K562 (cell line): ENCODE results near the gene PMVK. TPM values are rescaled to one million over a fixed set of nuclear protein-coding genes. Genes with fewer than 3 reads are reported as not detected.

ENCODE experiments used
- ATAC-seq: fragments of 200-7000 bp; cut with Tn5 transposase; 3 replicates; pipeline ENCODE4 v1.9.1; 2020; ENCODE audit warnings: moderate library complexity
- BruUV-seq: library from RNA; stranded (reverse); fragments of 400-500 nt; replicated peaks from 2 replicates; lab custom pipeline; 2021; lab: Mats Ljungman, UMichigan
- CTCF ChIA-PET: fragments of 300-600 bp; formaldehyde crosslinking; extraction: SDS; loops from one replicate; lab custom pipeline; 2021; ENCODE audit warnings: low intra/inter-chr PET ratio; lab: Yijun Ruan, JAX
- POLR2A ChIA-PET: fragments of 300-600, 350-650 bp; sonication (Branson Sonifier 250); formaldehyde crosslinking; extraction: SDS; loops from one replicate; lab custom pipeline; 2021; ENCODE audit warnings: antibody characterized with exemption, inconsistent platforms; lab: Yijun Ruan, JAX
- DNase-seq, 4 experiments: peaks; one replicate each; pipeline versions ENCODE4 v3.0.0 to v3.0.0-alpha.2; 2011 to 2018; ENCODE audit warnings: low spot score in 3 of 4, mixed read lengths in 3 of 4; ENCODE audit errors: extremely low read depth in 1 of 4
- FAIRE-seq: peaks from 2 replicates; lab custom pipeline; 2011; peaks lifted over from hg19 to GRCh38; lab: Jason Lieb, UNC
- H2AFZ ChIP-seq: 2 replicates; pipeline ENCODE4 v1.6.0; 2011; ENCODE audit warnings: low read depth, low read length, control low read depth, inconsistent platforms
- H3K27ac ChIP-seq: fragments of 200-600 bp; 3 replicates; pipeline ENCODE4 v1.8.0; 2011; ENCODE audit warnings: low read depth, mild to moderate bottlenecking, control low read depth, inconsistent platforms, low read length, moderate library complexity, mixed read lengths; ENCODE audit errors: extremely low read depth
- H3K27me3 ChIP-seq, 2 experiments: fragments of 300-600 bp in 1 of 2; 2 replicates in 1 of 2; 3 replicates in 1 of 2; pipeline versions ENCODE4 v1.6.0 to v1.8.0; 2011; ENCODE audit warnings: inconsistent platforms in 2 of 2, low read length in 2 of 2, mild to moderate bottlenecking in 1 of 2, mixed read lengths in 1 of 2, moderate library complexity in 1 of 2; ENCODE audit not compliant: control insufficient read depth in 2 of 2, insufficient read depth in 2 of 2
- H3K36me3 ChIP-seq: fragments of 300-600 bp; 3 replicates; pipeline ENCODE4 v1.8.0; 2011; ENCODE audit warnings: mild to moderate bottlenecking, low read length, inconsistent platforms; ENCODE audit not compliant: control insufficient read depth, insufficient read depth
- H3K4me1 ChIP-seq, 2 experiments: fragments of 200-600 bp in 1 of 2; replicated peaks in 1 of 2; 2 replicates in 1 of 2; 3 replicates in 1 of 2; pipeline versions ENCODE4 v1.5.1 to v1.8.0; 2011; ENCODE audit warnings: inconsistent platforms in 2 of 2, low read length in 2 of 2, mild to moderate bottlenecking in 1 of 2, mixed read lengths in 1 of 2, moderate library complexity in 1 of 2; ENCODE audit not compliant: control insufficient read depth in 2 of 2, insufficient read depth in 2 of 2
- H3K4me2 ChIP-seq: 2 replicates; pipeline ENCODE4 v1.6.1; 2011; ENCODE audit warnings: low read length, control low read depth, inconsistent platforms, mixed read lengths; ENCODE audit not compliant: insufficient read depth
- H3K4me3 ChIP-seq: fragments of 200-600 bp; sonication (generic), shearing (Covaris generic); 2 replicates; pipeline ENCODE4 v1.5.1; 2016; ENCODE audit warnings: control low read depth, inconsistent platforms
- H3K79me2 ChIP-seq: fragments of 200-600 bp; 3 replicates; pipeline ENCODE4 v1.8.0; 2011; ENCODE audit warnings: low read length, inconsistent platforms; ENCODE audit not compliant: control insufficient read depth, insufficient read depth
- H3K9ac ChIP-seq, 2 experiments: 2 replicates each; pipeline versions ENCODE4 v1.6.0 to v1.6.1; 2011; ENCODE audit warnings: low read depth in 2 of 2, low read length in 2 of 2, control low read depth in 1 of 2, inconsistent platforms in 1 of 2, mild to moderate bottlenecking in 1 of 2, mixed read lengths in 1 of 2; ENCODE audit not compliant: insufficient read depth in 1 of 2
- H3K9me1 ChIP-seq: one replicate; pipeline ENCODE4 v1.6.0; 2011; ENCODE audit warnings: inconsistent platforms, mild to moderate bottlenecking, low read length, moderate library complexity; ENCODE audit not compliant: control insufficient read depth, insufficient read depth
- H3K9me3 ChIP-seq: replicated peaks from 2 replicates; pipeline ENCODE4 v1.5.1; 2011; ENCODE audit warnings: low read depth, low read length, inconsistent platforms; ENCODE audit not compliant: control insufficient read depth, insufficient read depth
- H4K20me1 ChIP-seq: replicated peaks from 2 replicates; pipeline ENCODE4 v1.6.1; 2011; ENCODE audit warnings: low read length, inconsistent platforms, mixed read lengths; ENCODE audit not compliant: control insufficient read depth, insufficient read depth
- ARHGAP35 ChIP-seq: fragments of 450-650 bp; IDR thresholded peaks from 2 replicates; pipeline ENCODE4 v1.6.1; 2018; ENCODE audit not compliant: partially characterized antibody
- C11orf30 ChIP-seq: fragments of 450-650 bp; IDR thresholded peaks from 2 replicates; pipeline ENCODE4 v1.6.1; 2016; ENCODE audit warnings: low read depth, mild to moderate bottlenecking
- CREB3 ChIP-seq: fragments of 450-650 bp; conservative IDR thresholded peaks from 2 replicates; pipeline ENCODE4 v1.6.1; 2016; ENCODE audit warnings: missing genetic modification characterization, low read depth, mild to moderate bottlenecking, missing compliant biosample characterization, moderate library complexity
- HNRNPLL ChIP-seq: fragments of 200-400 bp; formaldehyde crosslinking; IDR thresholded peaks from 2 replicates; pipeline ENCODE4 v1.6.1; 2017; ENCODE audit warnings: low read length, low read depth, mild to moderate bottlenecking; ENCODE audit not compliant: poor library complexity, severe bottlenecking
- MAZ ChIP-seq, 2 experiments: fragments of 450-650 bp in 1 of 2; sonication (generic) in 1 of 2; formaldehyde crosslinking; IDR thresholded peaks in 1 of 2; conservative IDR thresholded peaks in 1 of 2; 2 replicates each; pipeline versions ENCODE4 v1.4.0 to v1.5.0; 2020; ENCODE audit warnings: mild to moderate bottlenecking in 1 of 2, missing genetic modification reagents in 1 of 2
- PHF8 ChIP-seq: fragments of 200-600 bp; sonication (generic); IDR thresholded peaks from 2 replicates; pipeline ENCODE4 v1.6.1; 2012; ENCODE audit warnings: mixed run types, mild to moderate bottlenecking, inconsistent platforms, low read length, moderate library complexity, borderline replicate concordance
- RAD21 ChIP-seq, 2 experiments: fragments of 250-450 bp in 1 of 2; fragments of 450-650 bp in 1 of 2; sonication (Bioruptor Pico) in 1 of 2; formaldehyde crosslinking in 1 of 2; IDR thresholded peaks in 1 of 2; conservative IDR thresholded peaks in 1 of 2; 2 replicates each; pipeline versions ENCODE4 v1.4.0 to v1.8.0; 2020 to 2022; ENCODE audit warnings: mild to moderate bottlenecking in 2 of 2, moderate library complexity in 1 of 2
- RHOXF2B ChIP-seq: fragments of 250-450 bp; sonication (Bioruptor Pico); conservative IDR thresholded peaks from 2 replicates; pipeline ENCODE4 v1.5.1; 2021
- TFAP4 ChIP-seq: sonication (generic); formaldehyde crosslinking; IDR thresholded peaks from 2 replicates; pipeline ENCODE4 v1.8.0; 2022; ENCODE audit warnings: missing genetic modification reagents, mild to moderate bottlenecking, moderate library complexity, borderline replicate concordance
- THRA ChIP-seq: fragments of 450-650 bp; IDR thresholded peaks from 2 replicates; pipeline ENCODE4 v1.6.1; 2017; ENCODE audit warnings: mild to moderate bottlenecking, moderate library complexity
- XRCC5 ChIP-seq: fragments of 200-400 bp; formaldehyde crosslinking; IDR thresholded peaks from 2 replicates; pipeline ENCODE4 v1.6.1; 2017; ENCODE audit warnings: low read depth, mild to moderate bottlenecking, low read length
- ZKSCAN1 ChIP-seq: fragments of 150-350 bp; IDR thresholded peaks from 2 replicates; pipeline ENCODE4 v1.6.1; 2016; ENCODE audit warnings: low read depth, low read length
- WGBS: fragments of 100-300 bp; shearing (Covaris generic); methylation state at CpG from one replicate; pipeline ENCODE4 v1.1.6; 2016; ENCODE audit warnings: low coverage, mixed read lengths; ENCODE audit not compliant: insufficient coverage; ENCODE audit errors: missing lambda C conversion rate; 5-methylcytosine and 5-hydroxymethylcytosine counted together
- in situ Hi-C: fragments of 300-500 bp; cut with MboI; formaldehyde crosslinking; loops from 4 replicates; pipeline ENCODE4 v1.15.0; 2018; ENCODE audit warnings: inconsistent platforms, mixed read lengths
- intact Hi-C: fragments of 100-400 bp; cut with micrococcal nuclease; formaldehyde crosslinking; loops from 2 replicates; pipeline ENCODE4 v1.14.2; 2022
- polyA plus RNA-seq, 8 experiments: library from polyadenylated mRNA; depleted of rRNA in 4 of 8; stranded (reverse) in 5 of 8; unstranded in 3 of 8; fragments of >200 nt; fragmentation: Nextera tagmentation in 2 of 8; fragmentation: Illumina TruSeq in 1 of 8; extraction: Ambion mirVana in 2 of 8; extraction: Trizol in 1 of 8; gene quantifications; 2 replicates each; pipeline versions ENCODE4 v1.2.1 to v1.2.3, GENCODE V29; 2011 to 2014; ENCODE audit warnings: inconsistent platforms in 1 of 8, missing spikeins in 1 of 8
- total RNA-seq, 7 experiments: library from RNA; depleted of rRNA in 6 of 7; stranded (reverse); fragments of >200 nt in 6 of 7; fragmentation: Illumina TruSeq in 2 of 7; extraction: Trizol in 2 of 7; gene quantifications; 2 replicates each; pipeline versions ENCODE4 v1.2.1 to v1.2.3, GENCODE V29; 2011 to 2021; ENCODE audit warnings: low replicate concordance in 1 of 7
- TF ChIP-seq, protein P1 (sequence below), 2 experiments: fragments of 200-800 bp in 1 of 2; sonication (Bioruptor generic) in 1 of 2; sonication (generic) in 1 of 2; formaldehyde crosslinking in 1 of 2; IDR thresholded peaks in 1 of 2; conservative IDR thresholded peaks in 1 of 2; 2 replicates each; pipeline versions ENCODE4 v1.5.0 to v1.6.1; 2016 to 2020; ENCODE audit warnings: missing compliant biosample characterization in 1 of 2, missing genetic modification characterization in 1 of 2, missing genetic modification reagents in 1 of 2

PMVK gene
- total and polyA plus RNA-seq, 9 of the 15 experiments (the other 6 are each of a cell fraction or from before 2014, with no cell fraction given): 1.1 to 15.3 (median 6.3) TPM

DNA sequence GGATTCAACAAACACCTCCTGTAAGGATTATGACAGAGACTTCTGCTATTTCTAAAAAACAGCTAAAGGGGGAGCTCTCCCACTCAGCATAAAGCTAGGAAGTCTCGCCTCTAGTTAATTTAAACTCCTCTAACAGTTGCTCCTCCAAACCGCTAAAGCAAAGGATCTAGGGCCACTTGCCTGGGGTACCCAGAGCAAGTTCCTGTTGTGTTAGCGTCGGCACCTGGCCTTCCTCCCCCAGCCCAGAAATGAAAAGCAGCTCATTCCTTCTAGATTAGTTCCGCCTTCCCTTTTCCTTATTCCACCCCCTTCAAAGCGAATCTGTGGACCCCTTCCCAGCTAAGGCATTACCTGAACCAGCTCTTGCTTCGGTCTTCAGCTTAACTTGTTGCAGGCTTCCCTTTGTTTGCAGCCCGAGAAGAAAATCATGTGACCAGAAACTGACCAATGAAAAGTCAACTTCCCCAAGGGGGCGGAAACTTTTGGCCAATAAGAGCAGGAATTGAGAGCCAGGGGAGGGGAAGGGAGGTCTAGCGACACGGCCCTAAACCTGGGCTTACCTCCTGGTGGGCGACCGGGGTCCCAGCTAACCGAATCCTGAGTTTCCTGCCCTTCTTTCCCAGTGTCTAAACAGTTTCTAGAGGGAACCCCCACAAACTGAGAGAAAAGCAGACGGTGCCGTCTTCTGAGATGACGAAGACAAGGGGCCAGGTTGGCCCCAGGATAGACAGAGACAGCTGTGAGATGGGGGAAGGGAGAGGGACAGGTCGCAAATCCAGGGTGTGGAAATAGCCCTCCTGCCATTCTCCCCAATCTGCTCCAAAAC lies 19.4 kb upstream of the PMVK start, which contains the start of gene PBXIP1:
TSS of gene PBXIP1 (minus strand) at position 382 of the 826 bp plus-strand sequence. CDS start 2,378 bp downstream, outside the sequence.
- peaks cover 31 to 47% of the 10 kb centered on the region in 2 experiments for H3K4me1 ChIP-seq
- 2% methylated on average over 18 of the region's 18 CpGs for WGBS
- H3K36me3 ChIP-seq: peaks cover 22% of the 10 kb centered on the region; the same call in 2 of the 3 replicates
- H3K9me3 ChIP-seq: no peaks in the 10 kb centered on the region
- H3K9ac ChIP-seq: peak within 1 kb of the TSS; percentile 62 to 85
- BruUV-seq: no TSS peak
- ATAC-seq (peak; percentile 88), FAIRE-seq (peak; percentile 99), DNase-seq (peak; percentile 85 to 97 (median 89))
- ChIA-PET POLR2A (interaction anchor here (0.6 to 4.8 kb wide), 21 partner anchors 9 to 445 kb away, joined by 3 to 20 read pairs (median 3); partner anchors contain the start of genes CKS1B, FLAD1, LENEP and PMVK), CTCF (interaction anchor here (0.7 to 2.4 kb wide), 4 partner anchors 39 to 62 kb away, joined by 3 to 11 read pairs (median 4); no protein-coding TSS in a partner anchor)
- no peaks in the 10 kb centered on the region for H4K20me1 ChIP-seq
- H3K79me2 ChIP-seq: peaks cover 20% of the 10 kb centered on the region
- peak within 1 kb of the TSS; percentile 50 for H3K4me3 ChIP-seq
- intact Hi-C loops: loop anchor here (2.0 kb wide), 1 partner anchor 39 kb away; no protein-coding TSS in a partner anchor
- H2AFZ ChIP-seq: peak within 1 kb of the TSS; percentile 91
- peak within 1 kb of the TSS; percentile 63 for H3K27ac ChIP-seq
- H3K9me1 ChIP-seq: no peaks in the 10 kb centered on the region
- H3K4me2 ChIP-seq: peak within 1 kb of the TSS; percentile 90
- no peaks in the 10 kb centered on the region for H3K27me3 ChIP-seq
- in situ Hi-C loops: loop anchor here (5.0 kb wide), 1 partner anchor 106 kb away; the partner anchor contains the start of gene EFNA4
- TF ChIP-seq ZKSCAN1 (no peak), CREB3 (no peak), RAD21 (CRISPR knock-in tag; conservative IDR thresholded peaks at IDR 0.05 in 1 of 2, IDR thresholded peaks at IDR 0.05 in 1 of 2) (peak; percentile 23 to 40; a peak in 2 of 4 replicates), PHF8 (peak; percentile 42; the same call in 1 of the 2 replicates), TFAP4 (peak; percentile 88; the same call in 1 of the 2 replicates), C11orf30 (peak; percentile 43), RHOXF2B (CRISPR knock-in tag) (0 out of 2 replicates have a peak, but pooled peaks have one; percentile 42), THRA (no peak), XRCC5 (0 out of 2 replicates have a peak, but pooled peaks have one; percentile 39), HNRNPLL (no peak), ARHGAP35 (no peak), MAZ (CRISPR knock-in tag; conservative IDR thresholded peaks at IDR 0.05 in 1 of 2, IDR thresholded peaks at IDR 0.05 in 1 of 2) (peak in 1 of 2 experiments; percentile 14; a peak in 2 of 4 replicates)
- TF ChIP-seq, protein P1, sequence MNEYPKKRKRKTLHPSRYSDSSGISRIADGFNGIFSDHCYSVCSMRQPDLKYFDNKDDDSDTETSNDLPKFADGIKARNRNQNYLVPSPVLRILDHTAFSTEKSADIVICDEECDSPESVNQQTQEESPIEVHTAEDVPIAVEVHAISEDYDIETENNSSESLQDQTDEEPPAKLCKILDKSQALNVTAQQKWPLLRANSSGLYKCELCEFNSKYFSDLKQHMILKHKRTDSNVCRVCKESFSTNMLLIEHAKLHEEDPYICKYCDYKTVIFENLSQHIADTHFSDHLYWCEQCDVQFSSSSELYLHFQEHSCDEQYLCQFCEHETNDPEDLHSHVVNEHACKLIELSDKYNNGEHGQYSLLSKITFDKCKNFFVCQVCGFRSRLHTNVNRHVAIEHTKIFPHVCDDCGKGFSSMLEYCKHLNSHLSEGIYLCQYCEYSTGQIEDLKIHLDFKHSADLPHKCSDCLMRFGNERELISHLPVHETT (CRISPR knock-in tag; conservative IDR thresholded peaks at IDR 0.05 in 1 of 2, IDR thresholded peaks at IDR 0.05 in 1 of 2): no peak
